HG03135 (cell line): ENCODE data around the gene NLGN1.

ENCODE experiments used
- ATAC-seq: cut with Tn5 transposase; IDR thresholded peaks from one replicate; pipeline ENCODE4 v1.9.1; 2021; ENCODE audit warnings: mild to moderate bottlenecking, moderate library complexity; ENCODE audit not compliant: unreplicated experiment

The NLGN1 gene

GRCh38 chr3:173893066-173893465 lies 495.5 kb downstream of the NLGN1 start:
- no peak for ATAC-seq

GRCh38 chr3:173893835-173894234 lies 496.3 kb downstream of the NLGN1 start:
- no peak for ATAC-seq

- no peak for ATAC-seq
Measured at GRCh38 chr3:173897631-173898030, 500.1 kb downstream of the NLGN1 start.

- no peak for ATAC-seq
Measured at GRCh38 chr3:173901649-173902048, 504.1 kb downstream of the NLGN1 start.

GRCh38 chr3:173902401-173902800 lies 504.9 kb downstream of the NLGN1 start:
- no peak for ATAC-seq

GRCh38 chr3:173902871-173903270 lies 505.3 kb downstream of the NLGN1 start:
- ATAC-seq = no peak

GRCh38 chr3:173905381-173905780 lies 507.8 kb downstream of the NLGN1 start:
- ATAC-seq = no peak

GRCh38 chr3:173911446-173911845 lies 513.9 kb downstream of the NLGN1 start:
- no peak for ATAC-seq

GRCh38 chr3:173912126-173912525 lies 514.6 kb downstream of the NLGN1 start:
- ATAC-seq = no peak

GRCh38 chr3:173913397-173913796 lies 515.9 kb downstream of the NLGN1 start:
- no peak for ATAC-seq

- no peak for ATAC-seq
Measured at GRCh38 chr3:173913974-173914421, 516.5 kb downstream of the NLGN1 start.

- no peak for ATAC-seq
Measured at GRCh38 chr3:173916799-173917198, 519.3 kb downstream of the NLGN1 start.

- ATAC-seq = no peak
Measured at GRCh38 chr3:173920386-173920785, 522.8 kb downstream of the NLGN1 start.

- no peak for ATAC-seq
Measured at GRCh38 chr3:173921732-173922131, 524.2 kb downstream of the NLGN1 start.

- no peak for ATAC-seq
Measured at GRCh38 chr3:173923204-173923603, 525.7 kb downstream of the NLGN1 start.

GRCh38 chr3:173930251-173930650 lies 532.7 kb downstream of the NLGN1 start:
- no peak for ATAC-seq

- no peak for ATAC-seq
Measured at GRCh38 chr3:173932624-173933023, 535.1 kb downstream of the NLGN1 start.

GRCh38 chr3:173933113-173933512 lies 535.6 kb downstream of the NLGN1 start:
- no peak for ATAC-seq

GRCh38 chr3:173936316-173936715 lies 538.8 kb downstream of the NLGN1 start:
- no peak for ATAC-seq

- no peak for ATAC-seq
Measured at GRCh38 chr3:173938159-173938558, 540.6 kb downstream of the NLGN1 start.

- no peak for ATAC-seq
Measured at GRCh38 chr3:173938616-173939015, 541.1 kb downstream of the NLGN1 start.

- no peak for ATAC-seq
Measured at GRCh38 chr3:173939331-173939730, 541.8 kb downstream of the NLGN1 start.

- ATAC-seq = no peak
Measured at GRCh38 chr3:173943264-173943663, 545.7 kb downstream of the NLGN1 start.

GRCh38 chr3:173945170-173945569 lies 547.6 kb downstream of the NLGN1 start:
- no peak for ATAC-seq
